Neural cell (in vitro differentiated cells): ENCODE data around the gene SNX24. TPM values are rescaled to one million over a fixed set of nuclear protein-coding genes. Genes with fewer than 3 reads are reported as not detected.

Experiments used
- H2AFZ ChIP-seq: fragments of 200-600, 300-800 bp; sonication (generic), shearing (Covaris generic); 2 replicates; pipeline ENCODE4 v1.6.0; 2014; ENCODE audit warnings: low read depth, mild to moderate bottlenecking, antibody characterized with exemption, low read length, moderate library complexity
- H3F3A ChIP-seq: fragments of 200-600 bp; shearing (Covaris generic); 2 replicates; pipeline ENCODE4 v1.6.1; 2016; ENCODE audit warnings: mild to moderate bottlenecking, moderate library complexity, mixed read lengths, antibody characterized with exemption, low read length; ENCODE audit not compliant: insufficient read depth, poor library complexity, severe bottlenecking
- H3K27ac ChIP-seq: fragments of 200-600, 300-800 bp; sonication (generic), shearing (Covaris generic); 2 replicates; pipeline ENCODE4 v1.5.1; 2014; ENCODE audit warnings: mild to moderate bottlenecking, low read length, moderate library complexity
- H3K27me3 ChIP-seq: fragments of 300-800, 200-600 bp; sonication (generic), shearing (Covaris generic); 2 replicates; pipeline ENCODE4 v1.6.0; 2014; ENCODE audit warnings: mild to moderate bottlenecking, low read depth, low read length, moderate library complexity; ENCODE audit not compliant: insufficient read depth
- H3K36me3 ChIP-seq: fragments of 300-800, 200-600 bp; sonication (generic), shearing (Covaris generic); 2 replicates; pipeline ENCODE4 v1.5.1; 2014; ENCODE audit warnings: mild to moderate bottlenecking, antibody characterized with exemption, low read length, moderate library complexity; ENCODE audit not compliant: insufficient read depth
- H3K4me2 ChIP-seq: fragments of 300-800, 200-600 bp; sonication (generic), shearing (Covaris generic); 2 replicates; pipeline ENCODE4 v1.6.0; 2014; ENCODE audit warnings: mild to moderate bottlenecking, low read length
- H3K4me3 ChIP-seq: fragments of 300-800, 200-600 bp; sonication (generic), shearing (Covaris generic); 2 replicates; pipeline ENCODE4 v1.5.1; 2014; ENCODE audit warnings: mild to moderate bottlenecking, low read length, moderate library complexity
- H3K79me2 ChIP-seq: fragments of 200-600 bp; shearing (Covaris generic); replicated peaks from 2 replicates; pipeline ENCODE4 v1.6.0; 2014; ENCODE audit warnings: mild to moderate bottlenecking, low read length, moderate library complexity; ENCODE audit not compliant: insufficient read depth
- H3K9ac ChIP-seq: fragments of 300-800, 200-600 bp; sonication (generic), shearing (Covaris generic); 2 replicates; pipeline ENCODE4 v1.6.1; 2016; ENCODE audit warnings: mild to moderate bottlenecking, low read length, mixed read lengths
- H3K9me2 ChIP-seq: fragments of 200-600 bp; shearing (Covaris generic); 2 replicates; pipeline ENCODE4 v1.6.1; 2016; ENCODE audit warnings: mild to moderate bottlenecking, low read length, mixed read lengths; ENCODE audit not compliant: insufficient read depth
- H3K9me3 ChIP-seq: fragments of 200-600, 300-800 bp; sonication (generic), shearing (Covaris generic); 2 replicates; pipeline ENCODE4 v1.6.1; 2016; ENCODE audit warnings: mild to moderate bottlenecking, mixed run types, low read length, moderate library complexity, mixed read lengths
- H4K20me1 ChIP-seq: fragments of 200-600 bp; shearing (Covaris generic); 2 replicates; pipeline ENCODE4 v1.6.1; 2016; ENCODE audit warnings: mild to moderate bottlenecking, mixed run types; ENCODE audit not compliant: insufficient read depth
- EP300 ChIP-seq: fragments of 450-650 bp; conservative IDR thresholded peaks from 2 replicates; pipeline ENCODE4 v1.6.1; 2014; ENCODE audit warnings: antibody characterized with exemption, mild to moderate bottlenecking, moderate library complexity; ENCODE audit not compliant: poor library complexity, severe bottlenecking
- EZH2 ChIP-seq: fragments of 200-600, 300-800 bp; shearing (Covaris generic), sonication (generic); IDR thresholded peaks from 2 replicates; pipeline ENCODE4 v1.6.1; 2014; ENCODE audit warnings: antibody characterized with exemption, low read length, borderline replicate concordance, mild to moderate bottlenecking; ENCODE audit not compliant: insufficient read depth, poor library complexity, severe bottlenecking
- MXI1 ChIP-seq: fragments of 450-650 bp; conservative IDR thresholded peaks from 2 replicates; pipeline ENCODE4 v1.6.1; 2014; ENCODE audit warnings: antibody characterized with exemption, mild to moderate bottlenecking; ENCODE audit not compliant: poor library complexity, severe bottlenecking
- POLR2AphosphoS5 ChIP-seq: IDR thresholded peaks from 2 replicates; pipeline ENCODE4 v1.6.1; 2012
- RAD21 ChIP-seq: fragments of 450-650 bp; conservative IDR thresholded peaks from 2 replicates; pipeline ENCODE4 v1.6.1; 2014; ENCODE audit warnings: antibody characterized with exemption, mild to moderate bottlenecking, moderate library complexity
- REST ChIP-seq: IDR thresholded peaks from 2 replicates; pipeline ENCODE4 v1.6.1; 2012; ENCODE audit warnings: borderline replicate concordance
- SMC3 ChIP-seq: fragments of 450-650 bp; conservative IDR thresholded peaks from 2 replicates; pipeline ENCODE4 v1.6.1; 2014; ENCODE audit warnings: antibody characterized with exemption, mild to moderate bottlenecking, moderate library complexity; ENCODE audit not compliant: poor library complexity
- TAF1 ChIP-seq: IDR thresholded peaks from 2 replicates; pipeline ENCODE4 v1.6.1; 2012; ENCODE audit warnings: low read depth
- polyA plus RNA-seq: library from polyadenylated mRNA; depleted of rRNA; stranded (reverse); fragments of >200 nt; gene quantifications from 2 replicates; pipeline ENCODE4 v1.2.3, GENCODE V29; 2014
- TF ChIP-seq, protein P1 (sequence below): fragments of 450-650 bp; IDR thresholded peaks from 2 replicates; pipeline ENCODE4 v1.5.1; 2014; ENCODE audit warnings: antibody characterized with exemption, mild to moderate bottlenecking, moderate library complexity; ENCODE audit not compliant: poor library complexity, severe bottlenecking

SNX24 gene
- polyA plus RNA-seq, 1 donor from 2014 or later = 12.8 TPM

DNA sequence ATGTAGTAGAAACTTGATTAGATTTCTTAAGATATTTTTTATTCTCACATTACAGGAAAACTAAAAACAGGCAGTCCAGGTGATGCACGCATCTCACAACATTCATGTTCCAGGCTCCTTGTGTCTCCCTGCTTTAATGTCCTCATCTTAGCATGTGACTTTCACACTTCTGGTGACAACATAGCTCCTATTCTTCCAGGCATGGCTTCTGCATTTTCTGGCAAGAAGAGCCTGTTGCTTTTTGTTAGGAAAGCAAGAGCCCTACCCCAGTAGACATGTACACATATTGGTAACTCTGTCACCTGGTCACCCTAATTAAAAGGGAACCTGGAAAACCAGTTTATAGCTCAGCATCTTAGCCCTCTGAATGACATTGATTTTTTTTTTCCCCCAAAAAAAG, 98.6 kb downstream of the SNX24 start:
- H3K36me3 ChIP-seq = no peaks in the 10 kb centered on the region
- H3K9me3 ChIP-seq = no peaks in the 10 kb centered on the region
- no peak overlapping the region for H2AFZ ChIP-seq
- no peaks in the 10 kb centered on the region for H3K9me2 ChIP-seq
- H3K9ac ChIP-seq = no peak overlapping the region
- no peak overlapping the region for H3K27ac ChIP-seq
- H3K27me3 ChIP-seq = no peaks in the 10 kb centered on the region
- TF ChIP-seq MXI1 = no peak
- no peak for TF ChIP-seq TAF1
- no peak for TF ChIP-seq EZH2
- no peak for TF ChIP-seq RAD21
- no peak for TF ChIP-seq POLR2AphosphoS5
- TF ChIP-seq, protein P1, sequence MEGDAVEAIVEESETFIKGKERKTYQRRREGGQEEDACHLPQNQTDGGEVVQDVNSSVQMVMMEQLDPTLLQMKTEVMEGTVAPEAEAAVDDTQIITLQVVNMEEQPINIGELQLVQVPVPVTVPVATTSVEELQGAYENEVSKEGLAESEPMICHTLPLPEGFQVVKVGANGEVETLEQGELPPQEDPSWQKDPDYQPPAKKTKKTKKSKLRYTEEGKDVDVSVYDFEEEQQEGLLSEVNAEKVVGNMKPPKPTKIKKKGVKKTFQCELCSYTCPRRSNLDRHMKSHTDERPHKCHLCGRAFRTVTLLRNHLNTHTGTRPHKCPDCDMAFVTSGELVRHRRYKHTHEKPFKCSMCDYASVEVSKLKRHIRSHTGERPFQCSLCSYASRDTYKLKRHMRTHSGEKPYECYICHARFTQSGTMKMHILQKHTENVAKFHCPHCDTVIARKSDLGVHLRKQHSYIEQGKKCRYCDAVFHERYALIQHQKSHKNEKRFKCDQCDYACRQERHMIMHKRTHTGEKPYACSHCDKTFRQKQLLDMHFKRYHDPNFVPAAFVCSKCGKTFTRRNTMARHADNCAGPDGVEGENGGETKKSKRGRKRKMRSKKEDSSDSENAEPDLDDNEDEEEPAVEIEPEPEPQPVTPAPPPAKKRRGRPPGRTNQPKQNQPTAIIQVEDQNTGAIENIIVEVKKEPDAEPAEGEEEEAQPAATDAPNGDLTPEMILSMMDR = no peak
- TF ChIP-seq SMC3 = no peak
- TF ChIP-seq EP300 = no peak
- TF ChIP-seq REST = no peak
- H3K4me3 ChIP-seq = no peak overlapping the region
- H4K20me1 ChIP-seq = no peaks in the 10 kb centered on the region
- H3F3A ChIP-seq = no peaks in the 10 kb centered on the region
- no peaks in the 10 kb centered on the region for H3K79me2 ChIP-seq
- no peak overlapping the region for H3K4me2 ChIP-seq

- no peak overlapping the region for H3K4me3 ChIP-seq
Measured at GRCh38 chr5:122947372-122947771, 102.0 kb downstream of the SNX24 start.

More at GRCh38 chr5:122947372-122947771, 102.0 kb downstream of the SNX24 start:
- Histone ChIP-seq H4K20me1 (no peaks in the 10 kb centered on the region), H3K27me3 (no peaks in the 10 kb centered on the region), H3K9ac (no peak overlapping the region), H3K36me3 (no peaks in the 10 kb centered on the region), H3K79me2 (no peaks in the 10 kb centered on the region), H3K9me3 (no peaks in the 10 kb centered on the region), H3K9me2 (no peaks in the 10 kb centered on the region), H2AFZ (no peak overlapping the region), H3K4me2 (no peak overlapping the region), H3F3A (no peaks in the 10 kb centered on the region), H3K27ac (no peak overlapping the region)
- TF ChIP-seq RAD21 (no peak), MXI1 (no peak), POLR2AphosphoS5 (no peak), REST (no peak), SMC3 (no peak)
